Skeletal muscle tissue (tissue), 4 donors: ENCODE data around the gene CHKB. TPM values are rescaled to one million over a fixed set of nuclear protein-coding genes. Genes with fewer than 3 reads are reported as not detected.

Source experiments
- H3K27ac ChIP-seq: one replicate; pipeline ENCODE4 v1.7.0; 2013; ENCODE audit warnings: mild to moderate bottlenecking, low read depth, low read length, inconsistent platforms
- H3K27me3 ChIP-seq, 3 donors: one replicate each; pipeline ENCODE4 v1.7.0; 2013; ENCODE audit warnings: low read length in 3 of 3; ENCODE audit not compliant: control insufficient read depth in 3 of 3, insufficient read depth in 3 of 3
- H3K36me3 ChIP-seq, 3 donors: one replicate each; pipeline ENCODE4 v1.7.0; 2013; ENCODE audit warnings: low read length in 3 of 3; ENCODE audit not compliant: control insufficient read depth in 3 of 3, insufficient read depth in 3 of 3
- H3K4me1 ChIP-seq, 3 donors: one replicate each; pipeline ENCODE4 v1.7.0; 2013; ENCODE audit warnings: low read length in 3 of 3, mild to moderate bottlenecking in 3 of 3; ENCODE audit not compliant: control insufficient read depth in 3 of 3, insufficient read depth in 3 of 3
- H3K4me3 ChIP-seq, 3 donors: one replicate each; pipeline ENCODE4 v1.7.0; 2013; ENCODE audit warnings: low read length in 3 of 3
- H3K9ac ChIP-seq, 3 donors: one replicate each; pipeline ENCODE4 v1.7.0; 2013; ENCODE audit warnings: low read length in 3 of 3, mild to moderate bottlenecking in 3 of 3, moderate library complexity in 2 of 3, low read depth in 1 of 3
- H3K9me3 ChIP-seq, 3 donors: one replicate each; pipeline ENCODE4 v1.7.0; 2013; ENCODE audit warnings: low read length in 3 of 3; ENCODE audit not compliant: control insufficient read depth in 3 of 3
- total RNA-seq: library from RNA; depleted of rRNA; stranded (reverse); fragments of >200 nt; gene quantifications from one replicate; pipeline ENCODE4 v1.2.3, GENCODE V29; 2014
- donor health status: Osteomylitis.

Gene CHKB
- total RNA-seq, 1 donor from 2014 or later = 17.7 TPM

- Histone ChIP-seq H3K27me3 (no peaks in the 10 kb centered on the region), H3K4me3 (peak overlapping the region; percentile 83 to 94 (median 92)), H3K9ac (peak overlapping the region; percentile 94 to 98 (median 95)), H3K4me1 (peaks cover 37 to 52% (median 45%) of the 10 kb centered on the region in 3 donors), H3K9me3 (no peaks in the 10 kb centered on the region), H3K27ac (peak overlapping the region; percentile 98), H3K36me3 (peaks cover 6 to 21% (median 20%) of the 10 kb centered on the region in 3 donors)
These were observed 628 bp downstream of the CHKB start for GRCh38 chr22:50581950-50582492.

- peak overlapping the region; percentile 98 for H3K27ac ChIP-seq
- peaks cover 41 to 59% (median 53%) of the 10 kb centered on the region in 3 donors for H3K4me1 ChIP-seq
- H3K27me3 ChIP-seq = no peaks in the 10 kb centered on the region
- peaks cover 13 to 28% (median 27%) of the 10 kb centered on the region in 3 donors for H3K36me3 ChIP-seq
- peak overlapping the region; percentile 83 to 94 (median 92) for H3K4me3 ChIP-seq
- no peaks in the 10 kb centered on the region for H3K9me3 ChIP-seq
- H3K9ac ChIP-seq = peak overlapping the region; percentile 94 to 98 (median 95)
These were observed 1.4 kb downstream of the CHKB start for GRCh38 chr22:50581031-50581949.

- H3K4me3 ChIP-seq = no peak overlapping the region
- no peaks in the 10 kb centered on the region for H3K9me3 ChIP-seq
- H3K36me3 ChIP-seq = peaks cover 25 to 39% (median 37%) of the 10 kb centered on the region in 3 donors
- peaks cover 41 to 66% (median 62%) of the 10 kb centered on the region in 3 donors for H3K4me1 ChIP-seq
- peak overlapping the region in 2 of 3 donors; percentile 60 to 90 for H3K9ac ChIP-seq
- H3K27me3 ChIP-seq = no peaks in the 10 kb centered on the region
- peak overlapping the region; percentile 96 for H3K27ac ChIP-seq
These were observed 2.9 kb downstream of the CHKB start for GRCh38 chr22:50579752-50580151.

- H3K9ac ChIP-seq = peak overlapping the region; percentile 60 to 90 (median 84)
- H3K4me3 ChIP-seq = peak overlapping the region; percentile 35 to 68 (median 43)
- H3K27me3 ChIP-seq = no peaks in the 10 kb centered on the region
- H3K4me1 ChIP-seq = peaks cover 40 to 64% (median 64%) of the 10 kb centered on the region in 3 donors
- peak overlapping the region; percentile 96 for H3K27ac ChIP-seq
- H3K36me3 ChIP-seq = peaks cover 34 to 48% (median 40%) of the 10 kb centered on the region in 3 donors
- H3K9me3 ChIP-seq = no peaks in the 10 kb centered on the region
These were observed 3.8 kb downstream of the CHKB start for GRCh38 chr22:50578776-50579310.

- Histone ChIP-seq H3K4me1 (peaks cover 34 to 62% (median 58%) of the 10 kb centered on the region in 3 donors), H3K36me3 (peaks cover 40 to 55% (median 46%) of the 10 kb centered on the region in 3 donors)
These were observed 4.5 kb downstream of the CHKB start, which contains the start of gene CPT1B for GRCh38 chr22:50577987-50578775. TSS of gene CPT1B (minus strand) at chr22:50578427. CDS start at chr22:50577915, 512 bp downstream.

GRCh38 chr22:50577697-50577986, 5.0 kb downstream of the CHKB start:
- H3K4me1 ChIP-seq = peaks cover 34 to 65% (median 57%) of the 10 kb centered on the region in 3 donors
- peak overlapping the region; percentile 96 for H3K27ac ChIP-seq
- H3K4me3 ChIP-seq = peak overlapping the region; percentile 54 to 87 (median 68)
- no peaks in the 10 kb centered on the region for H3K27me3 ChIP-seq
- H3K9ac ChIP-seq = peak overlapping the region; percentile 57 to 90 (median 84)
- H3K36me3 ChIP-seq = peaks cover 44 to 60% (median 46%) of the 10 kb centered on the region in 3 donors
- no peaks in the 10 kb centered on the region for H3K9me3 ChIP-seq

More at GRCh38 chr22:50577987-50578775, 4.5 kb downstream of the CHKB start, which contains the start of gene CPT1B:
- Histone ChIP-seq H3K9me3 (no peaks in the 10 kb centered on the region), H3K9ac (peak within 1 kb of the TSS; percentile 60 to 90 (median 84)), H3K27ac (peak within 1 kb of the TSS; percentile 96), H3K4me3 (peak within 1 kb of the TSS; percentile 54 to 87 (median 68)), H3K27me3 (no peaks in the 10 kb centered on the region)

GRCh38 chr22:50576806-50577696, 5.6 kb downstream of the CHKB start:
- peak overlapping the region; percentile 96 for H3K27ac ChIP-seq
- peaks cover 48 to 66% (median 50%) of the 10 kb centered on the region in 3 donors for H3K36me3 ChIP-seq
- H3K27me3 ChIP-seq = no peaks in the 10 kb centered on the region
- peak overlapping the region; percentile 57 to 90 (median 84) for H3K9ac ChIP-seq
- H3K4me1 ChIP-seq = peaks cover 34 to 70% (median 57%) of the 10 kb centered on the region in 3 donors
- peak overlapping the region; percentile 54 to 87 (median 68) for H3K4me3 ChIP-seq
- no peaks in the 10 kb centered on the region for H3K9me3 ChIP-seq

- H3K27ac ChIP-seq = no peak overlapping the region
- peaks cover 53 to 72% (median 60%) of the 10 kb centered on the region in 3 donors for H3K36me3 ChIP-seq
- no peaks in the 10 kb centered on the region for H3K27me3 ChIP-seq
- peaks cover 33 to 70% (median 57%) of the 10 kb centered on the region in 3 donors for H3K4me1 ChIP-seq
- no peak overlapping the region for H3K4me3 ChIP-seq
- H3K9me3 ChIP-seq = no peaks in the 10 kb centered on the region
- H3K9ac ChIP-seq = peak overlapping the region in 1 of 3 donors; percentile 90
These were observed 6.6 kb downstream of the CHKB start for GRCh38 chr22:50576070-50576469.
